ENCODE measurements around the gene RUNX3. TPM values are rescaled to one million over a fixed set of nuclear protein-coding genes. Genes with fewer than 3 reads are reported as not detected.

Gene RUNX3
- total and polyA plus RNA-seq, 9 donors = 0.23 to 1.9 (median 0.83) TPM

DNA sequence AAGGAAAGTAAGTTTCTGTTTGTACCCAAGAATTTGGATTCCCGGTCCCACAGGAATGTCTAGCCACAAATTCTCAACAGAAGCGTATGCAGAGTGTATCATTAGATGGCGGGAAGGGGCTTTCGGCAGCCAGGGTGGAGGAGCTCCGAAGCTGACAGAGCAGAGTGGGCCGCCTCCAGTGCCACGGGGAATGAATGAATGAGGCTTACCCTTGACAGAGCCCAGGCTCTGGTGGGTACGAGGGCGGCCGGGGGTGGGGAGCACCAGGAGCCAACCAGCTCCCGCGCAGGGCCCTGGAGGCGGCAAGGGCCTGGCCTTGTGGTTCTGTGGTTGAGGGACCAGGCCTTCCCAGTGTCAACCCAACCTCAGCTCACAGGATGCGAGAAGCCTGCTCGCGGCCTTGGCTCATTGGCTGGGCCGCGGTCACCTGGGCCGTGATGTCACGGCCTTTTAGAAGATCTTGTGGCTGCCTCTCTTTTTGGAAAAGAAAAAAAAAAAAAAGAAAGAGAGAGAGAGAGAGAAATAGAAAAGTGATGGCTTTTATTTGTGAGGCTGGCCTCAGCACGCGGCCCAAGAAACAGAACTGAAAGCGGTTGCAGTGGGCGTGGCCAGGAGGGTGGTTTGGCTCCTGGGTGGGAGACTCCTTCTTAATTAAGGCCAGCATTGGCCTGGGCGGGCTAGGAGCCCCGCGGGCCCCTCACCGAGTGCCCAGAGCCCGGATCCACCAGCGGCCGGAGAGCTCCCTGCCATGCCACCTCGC lies 34.9 kb upstream of the RUNX3 start:
- TF ChIP-seq, protein P1, sequence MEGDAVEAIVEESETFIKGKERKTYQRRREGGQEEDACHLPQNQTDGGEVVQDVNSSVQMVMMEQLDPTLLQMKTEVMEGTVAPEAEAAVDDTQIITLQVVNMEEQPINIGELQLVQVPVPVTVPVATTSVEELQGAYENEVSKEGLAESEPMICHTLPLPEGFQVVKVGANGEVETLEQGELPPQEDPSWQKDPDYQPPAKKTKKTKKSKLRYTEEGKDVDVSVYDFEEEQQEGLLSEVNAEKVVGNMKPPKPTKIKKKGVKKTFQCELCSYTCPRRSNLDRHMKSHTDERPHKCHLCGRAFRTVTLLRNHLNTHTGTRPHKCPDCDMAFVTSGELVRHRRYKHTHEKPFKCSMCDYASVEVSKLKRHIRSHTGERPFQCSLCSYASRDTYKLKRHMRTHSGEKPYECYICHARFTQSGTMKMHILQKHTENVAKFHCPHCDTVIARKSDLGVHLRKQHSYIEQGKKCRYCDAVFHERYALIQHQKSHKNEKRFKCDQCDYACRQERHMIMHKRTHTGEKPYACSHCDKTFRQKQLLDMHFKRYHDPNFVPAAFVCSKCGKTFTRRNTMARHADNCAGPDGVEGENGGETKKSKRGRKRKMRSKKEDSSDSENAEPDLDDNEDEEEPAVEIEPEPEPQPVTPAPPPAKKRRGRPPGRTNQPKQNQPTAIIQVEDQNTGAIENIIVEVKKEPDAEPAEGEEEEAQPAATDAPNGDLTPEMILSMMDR (IDR thresholded peaks at IDR 0.05) = no peak
- TF ChIP-seq EP300 (IDR thresholded peaks at IDR 0.05) (no peak), POLR2A (IDR thresholded peaks at IDR 0.05) (no peak)
- DNase-seq = no peak

DNA sequence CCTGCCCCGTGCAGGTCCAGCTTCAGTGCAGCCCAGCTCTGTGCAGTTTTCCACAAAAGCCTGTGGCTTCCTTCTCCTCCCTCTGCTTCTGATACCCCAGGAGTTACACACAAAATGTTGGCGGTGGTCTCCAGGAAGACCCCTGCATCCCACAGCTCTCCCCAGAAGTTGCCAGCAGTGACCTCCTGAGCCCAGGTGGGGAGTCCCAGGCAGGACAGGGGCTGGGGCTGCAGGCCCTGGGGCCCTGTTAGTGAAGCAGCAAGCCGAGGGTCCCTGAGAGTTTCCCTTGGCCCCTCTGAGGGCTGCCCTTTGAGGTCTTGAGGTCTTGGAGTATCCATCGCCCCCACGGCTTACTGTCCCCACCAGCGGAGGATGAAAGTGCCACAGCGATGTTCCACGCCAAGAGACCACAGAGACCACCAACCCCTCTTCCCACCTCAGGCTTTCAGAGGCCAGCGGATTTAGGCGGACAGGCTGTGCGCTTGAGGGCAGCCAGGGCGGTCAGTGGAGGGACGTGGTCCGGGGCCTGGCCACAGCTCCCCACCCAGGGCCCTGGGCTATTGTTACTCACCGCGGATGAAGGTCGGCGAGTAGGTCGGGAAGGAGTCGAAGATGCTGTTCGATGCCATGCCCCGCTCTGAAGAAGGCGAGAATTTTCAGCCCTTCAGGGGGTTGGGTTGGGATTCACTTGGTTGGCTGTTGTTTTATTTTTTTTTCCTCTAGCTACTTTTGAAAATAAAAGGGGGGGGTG lies 34.0 kb upstream of the RUNX3 start:
- Histone ChIP-seq H3K27me3 (no peaks in the 10 kb centered on the region), H3K4me3 (no peak overlapping the region), H3K27ac (no peak overlapping the region), H3K36me3 (no peaks in the 10 kb centered on the region), H3K9me3 (no peaks in the 10 kb centered on the region), H3K4me1 (ENCODE audit: insufficient read depth) (no peaks in the 10 kb centered on the region)
- no peak for DNase-seq
- TF ChIP-seq POLR2A (IDR thresholded peaks at IDR 0.05) (no peak), EP300 (IDR thresholded peaks at IDR 0.05) (no peak)
- TF ChIP-seq, protein P1 (IDR thresholded peaks at IDR 0.05) = no peak
- 86 to 88% (median 87%) methylated on average over 23 of the region's 23 CpGs for WGBS, 3 donors
- intact Hi-C loops (cut with DNase I) = no loop called here

More for the DNA sequence above, 34.9 kb upstream of the RUNX3 start:
- H3K9me3 ChIP-seq = no peaks in the 10 kb centered on the region
- H3K36me3 ChIP-seq = no peaks in the 10 kb centered on the region
- no peaks in the 10 kb centered on the region for H3K27me3 ChIP-seq
- no peaks in the 10 kb centered on the region for H3K4me1 ChIP-seq (ENCODE audit: insufficient read depth)
- H3K4me3 ChIP-seq = no peak overlapping the region
- no peak overlapping the region for H3K27ac ChIP-seq
- WGBS, 3 donors = 83 to 89% (median 84%) methylated on average over 32 of the region's 32 CpGs
- intact Hi-C loops (cut with DNase I) = no loop called here

DNA sequence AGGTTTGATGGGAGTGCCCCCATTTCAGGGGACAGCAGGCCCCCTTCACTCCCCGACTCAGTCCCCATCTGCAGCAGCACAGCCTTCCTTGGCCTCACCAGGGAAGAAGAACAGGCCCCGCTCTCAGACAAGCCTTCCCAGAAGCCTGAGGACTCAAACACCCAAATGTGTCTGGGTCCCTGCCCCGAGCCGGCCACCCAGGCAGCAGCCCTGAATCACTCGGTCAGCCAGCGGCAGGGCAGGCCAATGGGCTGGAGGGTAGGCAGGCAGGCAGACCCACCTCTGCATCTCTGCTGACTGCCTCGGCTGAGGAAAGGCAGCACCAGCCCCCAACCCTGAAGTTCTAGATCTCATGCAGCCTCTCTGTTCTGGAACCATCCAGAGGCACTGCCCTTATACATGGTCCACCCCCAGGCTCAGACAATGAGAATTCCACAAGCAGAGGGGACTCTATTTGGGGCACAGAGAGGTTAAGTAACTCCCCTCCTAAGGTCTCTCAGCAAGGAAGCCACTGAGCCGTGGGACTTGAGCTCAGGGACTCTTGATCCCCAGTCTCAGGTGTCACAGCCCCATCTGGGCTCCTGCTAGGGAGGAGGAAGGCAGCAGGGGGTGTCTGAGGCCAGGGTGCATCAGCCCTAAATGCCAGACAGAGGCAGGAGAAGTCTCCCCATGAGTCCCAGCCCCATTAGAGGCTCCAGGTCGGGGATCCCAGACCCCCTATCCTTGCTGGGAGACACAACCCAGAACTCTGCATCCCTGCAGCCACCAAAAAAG lies 33.2 kb upstream of the RUNX3 start:
- Histone ChIP-seq H3K9me3 (no peaks in the 10 kb centered on the region), H3K4me3 (no peak overlapping the region), H3K4me1 (ENCODE audit: insufficient read depth) (no peaks in the 10 kb centered on the region), H3K27me3 (no peaks in the 10 kb centered on the region), H3K27ac (no peak overlapping the region), H3K36me3 (no peaks in the 10 kb centered on the region)
- DNase-seq = no peak
- TF ChIP-seq POLR2A (IDR thresholded peaks at IDR 0.05) (no peak), EP300 (IDR thresholded peaks at IDR 0.05) (no peak)
- TF ChIP-seq, protein P1 (IDR thresholded peaks at IDR 0.05) = no peak
- intact Hi-C loops (cut with DNase I) = no loop called here
- WGBS, 3 donors = 52 to 63% (median 58%) methylated on average over 9 of the region's 9 CpGs
